Activated T-cell treated with anti-CD3 and anti-CD28 coated beads for 1 hour (primary cell): Measurements from ENCODE around the gene FBXW11.
"Not testable (repeated sequence)": the region's sequence is repeated elsewhere in the genome, so short reads cannot be mapped to it uniquely, and the experiment has no call there.

Experiments
- DNase-seq: peaks from one replicate; pipeline ENCODE4 v3.0.0-alpha.2; 2020; ENCODE audit warnings: low read depth

The FBXW11 gene

GRCh38 chr5:172006321-172007174 lies at the start of gene FBXW11:
TSS of gene FBXW11 (minus strand) at chr5:172006638. CDS start at chr5:172006502, 136 bp downstream.
- peak; percentile 90 for DNase-seq

DNA sequence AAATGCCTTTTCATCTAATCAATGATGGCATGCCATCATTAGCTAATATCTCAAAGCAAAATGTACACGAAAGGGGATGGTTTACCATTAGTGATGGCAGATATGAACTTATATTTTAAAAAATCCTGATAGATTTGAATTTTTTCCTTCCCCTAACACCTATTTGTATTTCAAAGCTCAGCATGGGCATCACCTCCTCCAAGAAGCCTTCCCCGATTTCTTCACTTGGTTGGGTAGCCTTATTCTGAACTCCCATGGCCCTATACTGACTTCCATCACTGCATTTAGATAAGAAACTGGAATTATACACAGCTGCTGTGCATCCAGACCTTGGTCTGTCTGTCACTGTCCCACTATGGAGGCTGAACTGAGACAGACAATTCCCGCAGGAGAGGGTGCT lies 49.6 kb upstream of the FBXW11 start:
- no peak for DNase-seq

DNA sequence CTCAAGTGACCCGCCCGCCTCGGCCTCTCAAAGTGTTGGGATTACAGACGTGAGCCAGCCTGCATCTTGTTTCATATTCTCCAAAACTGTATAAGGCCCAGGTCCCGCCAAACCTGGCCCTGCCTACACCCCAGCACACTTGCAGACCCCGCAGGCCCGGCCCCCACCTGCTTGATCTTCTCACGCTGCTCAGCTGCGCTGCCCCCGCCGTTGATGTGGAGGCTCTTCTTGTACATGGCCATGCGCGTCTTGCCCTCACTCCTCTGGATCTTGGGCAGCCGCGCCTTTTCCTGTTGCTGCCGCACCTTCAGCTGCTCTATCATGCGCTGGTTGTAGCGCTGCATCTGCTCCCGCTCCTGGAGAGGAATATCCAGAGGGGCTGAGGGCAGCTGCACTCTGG lies 49.0 kb upstream of the FBXW11 start:
- DNase-seq = no peak

GRCh38 chr5:172054611-172055153 lies 48.2 kb upstream of the FBXW11 start:
- DNase-seq = no peak

- DNase-seq = no peak
Measured at GRCh38 chr5:172052450-172053236, 46.2 kb upstream of the FBXW11 start.

DNA sequence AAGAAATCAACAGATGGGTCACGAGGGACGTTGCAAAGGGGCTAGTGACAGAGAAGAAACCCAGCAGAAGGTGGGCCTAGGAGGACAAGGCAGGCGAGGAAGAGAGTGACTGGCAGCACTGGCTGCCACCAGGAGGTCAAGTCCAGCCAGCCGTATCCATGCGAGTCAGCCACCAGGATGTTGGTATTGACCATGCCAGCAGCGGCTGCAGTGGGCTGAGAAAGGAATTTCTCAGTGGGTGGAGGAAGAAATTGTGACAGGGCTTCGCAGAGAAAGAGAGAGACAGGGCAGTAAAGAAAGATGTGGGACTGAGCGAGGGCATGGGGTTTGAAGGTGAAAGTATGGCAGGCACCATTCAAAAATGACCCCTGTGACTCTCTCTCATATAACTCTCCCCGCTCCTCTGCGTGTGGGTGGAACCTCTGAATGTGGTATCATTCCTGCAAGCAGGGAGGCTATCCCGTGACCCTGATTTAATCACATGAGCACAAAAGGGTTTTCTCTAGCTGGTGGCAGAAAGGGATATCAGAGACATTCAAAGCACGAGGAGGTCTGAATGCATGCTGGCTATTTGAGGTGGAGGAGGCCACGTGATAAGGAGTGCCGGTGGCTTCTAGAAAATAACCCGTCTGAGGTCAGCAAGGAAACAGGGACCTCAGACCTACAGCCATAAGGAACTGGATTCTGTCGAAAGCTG lies 45.4 kb upstream of the FBXW11 start:
- no peak for DNase-seq

GRCh38 chr5:172050080-172050479 lies 43.6 kb upstream of the FBXW11 start:
- no peak for DNase-seq

DNA sequence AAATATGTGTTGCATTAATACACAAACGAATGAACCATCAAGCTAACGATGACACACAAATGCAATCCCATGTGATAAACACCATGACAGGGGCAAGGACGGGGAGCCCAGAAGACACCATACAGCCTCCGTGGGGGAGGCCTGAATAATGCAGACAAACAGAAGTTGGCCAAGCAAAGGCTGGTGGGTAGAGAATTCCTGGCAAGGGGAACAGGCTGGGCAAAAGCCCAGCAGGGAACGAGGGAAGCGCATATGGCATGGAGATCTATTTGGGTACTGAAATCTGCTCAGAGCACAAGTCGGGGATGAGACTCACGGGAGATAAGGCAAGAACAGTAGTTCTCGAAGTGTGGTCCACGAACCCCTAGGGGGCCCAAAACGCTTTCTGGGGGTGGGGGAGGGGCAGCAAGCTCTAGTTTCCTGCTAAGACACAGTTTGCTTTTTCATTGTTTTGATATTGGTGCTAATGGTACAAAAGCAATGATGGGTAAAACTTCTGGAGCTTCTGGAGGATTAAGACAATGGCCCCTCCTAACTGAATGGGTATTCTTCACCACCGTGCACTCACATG lies 42.9 kb upstream of the FBXW11 start:
- DNase-seq = no peak

- DNase-seq = no peak
Measured at GRCh38 chr5:172048539-172049101, 42.2 kb upstream of the FBXW11 start.

- no peak for DNase-seq
Measured at GRCh38 chr5:172048170-172048422, 41.7 kb upstream of the FBXW11 start.

DNA sequence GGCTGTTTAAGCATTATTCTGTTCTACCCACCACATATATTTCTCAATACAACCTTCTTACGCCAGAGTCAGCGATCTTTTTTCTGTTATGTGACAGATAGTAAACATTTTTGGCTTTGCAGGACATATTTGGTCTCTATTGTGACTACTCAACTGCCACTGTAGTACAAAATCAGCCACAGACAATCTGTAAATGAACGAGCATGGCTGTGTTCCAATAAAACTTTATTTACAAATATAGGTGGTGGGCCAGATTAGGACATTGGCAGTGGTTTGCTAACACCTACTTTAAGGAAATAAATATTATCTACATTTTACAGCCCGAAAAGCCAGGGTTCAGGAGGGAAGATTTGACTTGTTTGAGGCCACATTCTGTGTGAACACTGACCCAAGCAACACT lies 40.2 kb upstream of the FBXW11 start:
- DNase-seq = no peak

GRCh38 chr5:172045315-172045632 lies 38.8 kb upstream of the FBXW11 start:
- DNase-seq = no peak

- no peak for DNase-seq
Measured at GRCh38 chr5:172044631-172045314, 38.3 kb upstream of the FBXW11 start.

- DNase-seq = no peak
Measured at GRCh38 chr5:172043865-172044264, 37.4 kb upstream of the FBXW11 start.

DNA sequence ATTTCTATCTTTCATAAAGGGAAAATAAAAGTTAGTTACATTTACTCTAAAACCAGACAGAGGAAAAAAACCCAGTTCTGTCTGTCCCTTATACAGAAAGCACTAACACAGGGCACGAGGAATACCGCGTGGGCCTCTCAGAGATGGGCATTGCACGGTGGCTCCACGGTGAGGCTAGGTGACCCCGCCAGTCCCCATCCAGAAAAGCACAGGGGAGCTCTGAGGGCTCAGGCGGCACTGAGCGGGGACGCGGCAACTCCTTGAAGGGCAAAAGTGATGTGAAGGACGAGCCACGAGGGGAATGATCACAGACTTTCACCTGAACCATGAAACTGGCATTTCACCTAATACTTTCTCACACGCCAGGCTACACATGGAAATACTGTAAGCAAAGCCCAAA lies 35.7 kb upstream of the FBXW11 start:
- DNase-seq = no peak

GRCh38 chr5:172038167-172038566 lies 31.7 kb upstream of the FBXW11 start:
- DNase-seq = no peak

DNA sequence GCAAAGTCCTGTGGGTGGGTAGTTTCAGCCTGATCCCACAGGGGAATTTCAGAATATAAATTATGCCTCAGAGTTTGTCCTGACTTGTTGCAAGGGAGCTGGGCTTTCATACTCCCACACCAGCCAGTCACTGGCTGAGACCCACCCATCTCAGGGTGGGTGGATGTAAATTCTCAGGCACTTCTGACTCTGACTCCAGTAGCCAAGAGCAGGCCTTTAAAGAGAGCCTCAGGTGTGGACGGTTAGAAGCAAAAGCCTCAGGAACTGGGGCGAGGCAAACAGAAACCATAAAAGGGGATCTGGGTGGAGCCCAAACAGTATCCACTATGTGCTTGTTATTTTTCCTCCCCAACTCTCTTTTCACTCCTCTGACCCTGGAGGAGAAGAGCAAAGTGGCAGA lies 28.6 kb upstream of the FBXW11 start:
- no peak for DNase-seq

- DNase-seq = no peak
Measured at GRCh38 chr5:172031894-172032461, 25.5 kb upstream of the FBXW11 start.

- no peak for DNase-seq
Measured at GRCh38 chr5:172029876-172030275, 23.4 kb upstream of the FBXW11 start.

- no peak for DNase-seq
Measured at GRCh38 chr5:172028167-172028566, 21.7 kb upstream of the FBXW11 start.

GRCh38 chr5:172020110-172020786 lies 13.8 kb upstream of the FBXW11 start:
- not testable (repeated sequence) for DNase-seq
